K562 (cell line): Measurements from ENCODE around the gene KRTAP1-3. TPM values are rescaled to one million over a fixed set of nuclear protein-coding genes. Genes with fewer than 3 reads are reported as not detected.
A peak's percentile ranks its signal among the peaks of the same experiment; 100 is the strongest.

Source experiments
- ATAC-seq: fragments of 200-7000 bp; cut with Tn5 transposase; 3 replicates; pipeline ENCODE4 v1.9.1; 2020; ENCODE audit warnings: moderate library complexity
- BruUV-seq: library from RNA; stranded (reverse); fragments of 400-500 nt; replicated peaks from 2 replicates; lab custom pipeline; 2021; lab: Mats Ljungman, UMichigan
- CTCF ChIA-PET: fragments of 300-600 bp; formaldehyde crosslinking; extraction: SDS; loops from one replicate; lab custom pipeline; 2021; ENCODE audit warnings: low intra/inter-chr PET ratio; lab: Yijun Ruan, JAX
- POLR2A ChIA-PET: fragments of 300-600, 350-650 bp; sonication (Branson Sonifier 250); formaldehyde crosslinking; extraction: SDS; loops from one replicate; lab custom pipeline; 2021; ENCODE audit warnings: antibody characterized with exemption, inconsistent platforms; lab: Yijun Ruan, JAX
- DNase-seq, 4 experiments: peaks; one replicate each; pipeline versions ENCODE4 v3.0.0 to v3.0.0-alpha.2; 2011 to 2018; ENCODE audit warnings: low spot score in 3 of 4, mixed read lengths in 3 of 4; ENCODE audit errors: extremely low read depth in 1 of 4
- FAIRE-seq: peaks from 2 replicates; lab custom pipeline; 2011; peaks lifted over from hg19 to GRCh38; lab: Jason Lieb, UNC
- H2AFZ ChIP-seq: 2 replicates; pipeline ENCODE4 v1.6.0; 2011; ENCODE audit warnings: low read depth, low read length, control low read depth, inconsistent platforms
- H3K27ac ChIP-seq: fragments of 200-600 bp; 3 replicates; pipeline ENCODE4 v1.8.0; 2011; ENCODE audit warnings: low read depth, mild to moderate bottlenecking, control low read depth, inconsistent platforms, low read length, moderate library complexity, mixed read lengths; ENCODE audit errors: extremely low read depth
- H3K27me3 ChIP-seq, 2 experiments: fragments of 300-600 bp in 1 of 2; 2 replicates in 1 of 2; 3 replicates in 1 of 2; pipeline versions ENCODE4 v1.6.0 to v1.8.0; 2011; ENCODE audit warnings: inconsistent platforms in 2 of 2, low read length in 2 of 2, mild to moderate bottlenecking in 1 of 2, mixed read lengths in 1 of 2, moderate library complexity in 1 of 2; ENCODE audit not compliant: control insufficient read depth in 2 of 2, insufficient read depth in 2 of 2
- H3K36me3 ChIP-seq: fragments of 300-600 bp; 3 replicates; pipeline ENCODE4 v1.8.0; 2011; ENCODE audit warnings: mild to moderate bottlenecking, low read length, inconsistent platforms; ENCODE audit not compliant: control insufficient read depth, insufficient read depth
- H3K4me1 ChIP-seq, 2 experiments: fragments of 200-600 bp in 1 of 2; replicated peaks in 1 of 2; 2 replicates in 1 of 2; 3 replicates in 1 of 2; pipeline versions ENCODE4 v1.5.1 to v1.8.0; 2011; ENCODE audit warnings: inconsistent platforms in 2 of 2, low read length in 2 of 2, mild to moderate bottlenecking in 1 of 2, mixed read lengths in 1 of 2, moderate library complexity in 1 of 2; ENCODE audit not compliant: control insufficient read depth in 2 of 2, insufficient read depth in 2 of 2
- H3K4me2 ChIP-seq: 2 replicates; pipeline ENCODE4 v1.6.1; 2011; ENCODE audit warnings: low read length, control low read depth, inconsistent platforms, mixed read lengths; ENCODE audit not compliant: insufficient read depth
- H3K4me3 ChIP-seq: fragments of 200-600 bp; sonication (generic), shearing (Covaris generic); 2 replicates; pipeline ENCODE4 v1.5.1; 2016; ENCODE audit warnings: control low read depth, inconsistent platforms
- H3K79me2 ChIP-seq: fragments of 200-600 bp; 3 replicates; pipeline ENCODE4 v1.8.0; 2011; ENCODE audit warnings: low read length, inconsistent platforms; ENCODE audit not compliant: control insufficient read depth, insufficient read depth
- H3K9ac ChIP-seq, 2 experiments: 2 replicates each; pipeline versions ENCODE4 v1.6.0 to v1.6.1; 2011; ENCODE audit warnings: low read depth in 2 of 2, low read length in 2 of 2, control low read depth in 1 of 2, inconsistent platforms in 1 of 2, mild to moderate bottlenecking in 1 of 2, mixed read lengths in 1 of 2; ENCODE audit not compliant: insufficient read depth in 1 of 2
- H3K9me1 ChIP-seq: one replicate; pipeline ENCODE4 v1.6.0; 2011; ENCODE audit warnings: inconsistent platforms, mild to moderate bottlenecking, low read length, moderate library complexity; ENCODE audit not compliant: control insufficient read depth, insufficient read depth
- H3K9me3 ChIP-seq: replicated peaks from 2 replicates; pipeline ENCODE4 v1.5.1; 2011; ENCODE audit warnings: low read depth, low read length, inconsistent platforms; ENCODE audit not compliant: control insufficient read depth, insufficient read depth
- H4K20me1 ChIP-seq: replicated peaks from 2 replicates; pipeline ENCODE4 v1.6.1; 2011; ENCODE audit warnings: low read length, inconsistent platforms, mixed read lengths; ENCODE audit not compliant: control insufficient read depth, insufficient read depth
- CEBPG ChIP-seq, 3 experiments: fragments of 200-800 bp in 1 of 3; sonication (Bioruptor generic) in 1 of 3; sonication (generic) in 1 of 3; formaldehyde crosslinking in 1 of 3; IDR thresholded peaks in 2 of 3; conservative IDR thresholded peaks in 1 of 3; 2 replicates each; pipeline versions ENCODE4 v1.6.1 to v1.8.0; 2016 to 2022; ENCODE audit warnings: missing compliant biosample characterization in 2 of 3, missing genetic modification characterization in 2 of 3, mild to moderate bottlenecking in 1 of 3, missing genetic modification reagents in 1 of 3
- CGGBP1 ChIP-seq: fragments of 250-450 bp; sonication (Bioruptor Pico); IDR thresholded peaks from 2 replicates; pipeline ENCODE4 v1.9.0; 2021; ENCODE audit warnings: mild to moderate bottlenecking
- MEIS2 ChIP-seq: fragments of 450-650 bp; IDR thresholded peaks from 2 replicates; pipeline ENCODE4 v1.6.1; 2014; ENCODE audit warnings: mild to moderate bottlenecking; ENCODE audit not compliant: partially characterized antibody
- NR2C2 ChIP-seq, 2 experiments: fragments of 200-800 bp in 1 of 2; sonication (Bioruptor generic) in 1 of 2; sonication (generic) in 1 of 2; formaldehyde crosslinking in 1 of 2; IDR thresholded peaks; 2 replicates each; pipeline versions ENCODE4 v1.6.1 to v1.8.0; 2016 to 2022; ENCODE audit warnings: mild to moderate bottlenecking in 1 of 2, missing compliant biosample characterization in 1 of 2, missing genetic modification characterization in 1 of 2, missing genetic modification reagents in 1 of 2
- SREBF1 ChIP-seq: fragments of 150-350 bp; IDR thresholded peaks from 2 replicates; pipeline ENCODE4 v1.6.1; 2014; ENCODE audit warnings: antibody characterized with exemption, low read depth, low read length, borderline replicate concordance
- TRIM24 ChIP-seq, 2 experiments: fragments of 450-650 bp; IDR thresholded peaks; 2 replicates each; pipeline ENCODE4 v1.6.1; 2016
- ZNF589 ChIP-seq: fragments of 200-800 bp; sonication (Bioruptor generic); IDR thresholded peaks from 2 replicates; pipeline ENCODE4 v1.6.1; 2016; ENCODE audit warnings: low read depth, missing genetic modification characterization, missing compliant biosample characterization
- WGBS: fragments of 100-300 bp; shearing (Covaris generic); methylation state at CpG from one replicate; pipeline ENCODE4 v1.1.6; 2016; ENCODE audit warnings: low coverage, mixed read lengths; ENCODE audit not compliant: insufficient coverage; ENCODE audit errors: missing lambda C conversion rate; 5-methylcytosine and 5-hydroxymethylcytosine counted together
- in situ Hi-C: fragments of 300-500 bp; cut with MboI; formaldehyde crosslinking; loops from 4 replicates; pipeline ENCODE4 v1.15.0; 2018; ENCODE audit warnings: inconsistent platforms, mixed read lengths
- intact Hi-C: fragments of 100-400 bp; cut with micrococcal nuclease; formaldehyde crosslinking; loops from 2 replicates; pipeline ENCODE4 v1.14.2; 2022
- polyA plus RNA-seq, 8 experiments: library from polyadenylated mRNA; depleted of rRNA in 4 of 8; stranded (reverse) in 5 of 8; unstranded in 3 of 8; fragments of >200 nt; fragmentation: Nextera tagmentation in 2 of 8; fragmentation: Illumina TruSeq in 1 of 8; extraction: Ambion mirVana in 2 of 8; extraction: Trizol in 1 of 8; gene quantifications; 2 replicates each; pipeline versions ENCODE4 v1.2.1 to v1.2.3, GENCODE V29; 2011 to 2014; ENCODE audit warnings: inconsistent platforms in 1 of 8, missing spikeins in 1 of 8
- total RNA-seq, 7 experiments: library from RNA; depleted of rRNA in 6 of 7; stranded (reverse); fragments of >200 nt in 6 of 7; fragmentation: Illumina TruSeq in 2 of 7; extraction: Trizol in 2 of 7; gene quantifications; 2 replicates each; pipeline versions ENCODE4 v1.2.1 to v1.2.3, GENCODE V29; 2011 to 2021; ENCODE audit warnings: low replicate concordance in 1 of 7

KRTAP1-3 gene
- total and polyA plus RNA-seq, 9 of the 15 experiments (the other 6 are each of a cell fraction or from before 2014, with no cell fraction given): not detected

GRCh38 chr17:41013606-41014005 is 21.1 kb downstream of the KRTAP1-3 start:
- H3K27ac ChIP-seq: no peak overlapping the region
- ChIA-PET CTCF (interaction anchor here (0.7 kb wide), 1 partner anchor 305 kb away, joined by 3 read pairs; no protein-coding TSS in a partner anchor), POLR2A (no interaction called here)
- H3K9me1 ChIP-seq: no peaks in the 10 kb centered on the region
- no peaks in the 10 kb centered on the region for H3K9me3 ChIP-seq
- H3K9ac ChIP-seq: no peak overlapping the region
- no TSS peak for BruUV-seq
- no peak for DNase-seq
- no peaks in the 10 kb centered on the region for H3K36me3 ChIP-seq
- no peak overlapping the region for H2AFZ ChIP-seq
- no peaks in the 10 kb centered on the region for H4K20me1 ChIP-seq
- in situ Hi-C loops (no loop called here), intact Hi-C loops (no loop called here)
- no peaks in the 10 kb centered on the region for H3K79me2 ChIP-seq
- H3K4me1 ChIP-seq: no peaks in the 10 kb centered on the region
- peaks cover 0 to 4% of the 10 kb centered on the region in 2 experiments; a peak in 3 of 5 replicates for H3K27me3 ChIP-seq
- no peak for ATAC-seq
- WGBS: 0% methylated on average over 1 of the region's 1 CpG
- no peak overlapping the region for H3K4me3 ChIP-seq
- TF ChIP-seq NR2C2 (CRISPR knock-in tag; IDR thresholded peaks at IDR 0.05): no peak
- peak; percentile 79; the same call in 1 of the 2 replicates for TF ChIP-seq NR2C2 (tag; IDR thresholded peaks at IDR 0.05)
- TF ChIP-seq TRIM24 (IDR thresholded peaks at IDR 0.05): 0 out of 4 replicates have a peak, but pooled peaks of 1 of the 2 experiments have one; percentile 6
- no peak for TF ChIP-seq CEBPG (CRISPR knock-in tag; IDR thresholded peaks at IDR 0.05)
- TF ChIP-seq CEBPG (tag; conservative IDR thresholded peaks at IDR 0.05 in 1 of 2, IDR thresholded peaks at IDR 0.05 in 1 of 2): peak in 1 of 2 experiments; percentile 57; a peak in 1 of 4 replicates
- no peak for TF ChIP-seq CGGBP1
- no peak for TF ChIP-seq SREBF1
- no peak for TF ChIP-seq MEIS2
- peak; percentile 57; the same call in 1 of the 2 replicates for TF ChIP-seq ZNF589 (CRISPR knock-in tag)
- no peak overlapping the region for H3K4me2 ChIP-seq
- no peak for FAIRE-seq
